ENCODE data around the gene TNFRSF21.

Gene TNFRSF21

GRCh38 chr6:47237196-47237595 is 72.5 kb downstream of the TNFRSF21 start:
- DNase-seq (ENCODE audit: low spot score), result no peak
- TF ChIP-seq CTCF (IDR thresholded peaks at IDR 0.05; ENCODE audit: borderline replicate concordance, control extremely low read depth, extremely low read depth, insufficient read depth, missing control alignments), result no peak
- in situ Hi-C loops (cut with MboI; ENCODE audit: low sequenced_read_pairs, unreplicated experiment), result no loop called here

GRCh38 chr6:47235964-47236760 is 73.5 kb downstream of the TNFRSF21 start:
- TF ChIP-seq CTCF (IDR thresholded peaks at IDR 0.05; ENCODE audit: borderline replicate concordance, control extremely low read depth, extremely low read depth, insufficient read depth, missing control alignments), result no peak
- in situ Hi-C loops (cut with MboI; ENCODE audit: low sequenced_read_pairs, unreplicated experiment), result no loop called here
- DNase-seq (ENCODE audit: low spot score), result no peak

GRCh38 chr6:47235421-47235820 is 74.3 kb downstream of the TNFRSF21 start:
- in situ Hi-C loops (cut with MboI; ENCODE audit: low sequenced_read_pairs, unreplicated experiment), result no loop called here
- no peak for DNase-seq (ENCODE audit: low spot score)
- no peak for TF ChIP-seq CTCF (IDR thresholded peaks at IDR 0.05; ENCODE audit: borderline replicate concordance, control extremely low read depth, extremely low read depth, insufficient read depth, missing control alignments)

GRCh38 chr6:47234266-47234933 is 75.3 kb downstream of the TNFRSF21 start:
- in situ Hi-C loops (cut with MboI; ENCODE audit: low sequenced_read_pairs, unreplicated experiment), result no loop called here
- TF ChIP-seq CTCF (IDR thresholded peaks at IDR 0.05; ENCODE audit: borderline replicate concordance, control extremely low read depth, extremely low read depth, insufficient read depth, missing control alignments), result no peak
- DNase-seq (ENCODE audit: low spot score), result no peak

GRCh38 chr6:47231151-47231550 is 78.6 kb downstream of the TNFRSF21 start:
- in situ Hi-C loops (cut with MboI; ENCODE audit: low sequenced_read_pairs, unreplicated experiment), result no loop called here
- TF ChIP-seq CTCF (IDR thresholded peaks at IDR 0.05; ENCODE audit: borderline replicate concordance, control extremely low read depth, extremely low read depth, insufficient read depth, missing control alignments), result no peak

GRCh38 chr6:47230579-47230978 is 79.1 kb downstream of the TNFRSF21 start:
- no peak for DNase-seq (ENCODE audit: low spot score)
- in situ Hi-C loops (cut with MboI; ENCODE audit: low sequenced_read_pairs, unreplicated experiment), result no loop called here
- no peak for TF ChIP-seq CTCF (IDR thresholded peaks at IDR 0.05; ENCODE audit: borderline replicate concordance, control extremely low read depth, extremely low read depth, insufficient read depth, missing control alignments)

More at GRCh38 chr6:47231151-47231550, 78.6 kb downstream of the TNFRSF21 start:
- no peak for DNase-seq (ENCODE audit: low spot score)

Data from GM13976 (cell line).